ENCODE results near the gene GATA3. TPM values are rescaled to one million over a fixed set of nuclear protein-coding genes. Genes with fewer than 3 reads are reported as not detected.

Gene GATA3
- total and polyA plus RNA-seq, 2 experiments from 2014 or later: 2.4 to 15.4 TPM

GRCh38 chr10:8121201-8121890 is 66.9 kb downstream of the GATA3 start:
- H3K9me3 ChIP-seq (ENCODE audit: low read depth): no peaks in the 10 kb centered on the region
- H4K20me1 ChIP-seq (ENCODE audit: insufficient read depth, poor library complexity, severe bottlenecking): no peaks in the 10 kb centered on the region
- H3K27ac ChIP-seq: no peak overlapping the region
- H3K4me3 ChIP-seq: no peak overlapping the region
- H3K4me2 ChIP-seq: no peak overlapping the region
- H2AFZ ChIP-seq: no peak overlapping the region
- no peaks in the 10 kb centered on the region for H3K9me2 ChIP-seq (replicated peaks; ENCODE audit: insufficient read depth)
- H3K79me2 ChIP-seq: no peaks in the 10 kb centered on the region
- 79% methylated on average over 12 of the region's 12 CpGs for WGBS (ENCODE audit: low lambda C conversion rate, missing lambda C conversion rate)
- H3K4me1 ChIP-seq (ENCODE audit: insufficient read depth): no peaks in the 10 kb centered on the region
- TF ChIP-seq CTCF (IDR thresholded peaks at IDR 0.05; ENCODE audit: poor library complexity): no peak
- TF ChIP-seq EZH2phosphoT487 (IDR thresholded peaks at IDR 0.05; ENCODE audit: low read depth, severe bottlenecking, unreplicated experiment): no peak
- TF ChIP-seq EZH2 (IDR thresholded peaks at IDR 0.05; ENCODE audit: borderline replicate concordance): no peak
- no peak for DNase-seq (ENCODE audit: low spot score)
- no peaks in the 10 kb centered on the region for H3K27me3 ChIP-seq
- H3K36me3 ChIP-seq (replicated peaks; ENCODE audit: insufficient read depth, low read depth): no peaks in the 10 kb centered on the region

- no peak overlapping the region for H3K4me3 ChIP-seq
- H3K79me2 ChIP-seq: no peaks in the 10 kb centered on the region
- no peaks in the 10 kb centered on the region for H3K36me3 ChIP-seq (replicated peaks; ENCODE audit: insufficient read depth, low read depth)
- 75% methylated on average over 7 of the region's 7 CpGs for WGBS (ENCODE audit: low lambda C conversion rate, missing lambda C conversion rate)
- H3K27me3 ChIP-seq: no peaks in the 10 kb centered on the region
- no peak for DNase-seq (ENCODE audit: low spot score)
- no peaks in the 10 kb centered on the region for H4K20me1 ChIP-seq (ENCODE audit: insufficient read depth, poor library complexity, severe bottlenecking)
- no peaks in the 10 kb centered on the region for H3K9me3 ChIP-seq (ENCODE audit: low read depth)
- H3K4me1 ChIP-seq (ENCODE audit: insufficient read depth): no peaks in the 10 kb centered on the region
- no peak overlapping the region for H3K27ac ChIP-seq
- no peaks in the 10 kb centered on the region for H3K9me2 ChIP-seq (replicated peaks; ENCODE audit: insufficient read depth)
- no peak overlapping the region for H3K4me2 ChIP-seq
- TF ChIP-seq EZH2 (IDR thresholded peaks at IDR 0.05; ENCODE audit: borderline replicate concordance) (no peak), EZH2phosphoT487 (IDR thresholded peaks at IDR 0.05; ENCODE audit: low read depth, severe bottlenecking, unreplicated experiment) (no peak), CTCF (IDR thresholded peaks at IDR 0.05; ENCODE audit: poor library complexity) (no peak)
- no peak overlapping the region for H2AFZ ChIP-seq
Measured at GRCh38 chr10:8122611-8123369, 68.3 kb downstream of the GATA3 start.

GRCh38 chr10:8124436-8124835 is 69.9 kb downstream of the GATA3 start:
- H3K4me2 ChIP-seq: no peak overlapping the region
- no peaks in the 10 kb centered on the region for H4K20me1 ChIP-seq (ENCODE audit: insufficient read depth, poor library complexity, severe bottlenecking)
- TF ChIP-seq EZH2 (IDR thresholded peaks at IDR 0.05; ENCODE audit: borderline replicate concordance) (no peak), EZH2phosphoT487 (IDR thresholded peaks at IDR 0.05; ENCODE audit: low read depth, severe bottlenecking, unreplicated experiment) (no peak), CTCF (IDR thresholded peaks at IDR 0.05; ENCODE audit: poor library complexity) (no peak)
- H2AFZ ChIP-seq: no peak overlapping the region
- H3K9me3 ChIP-seq (ENCODE audit: low read depth): no peaks in the 10 kb centered on the region
- no peaks in the 10 kb centered on the region for H3K9me2 ChIP-seq (replicated peaks; ENCODE audit: insufficient read depth)
- H3K27me3 ChIP-seq: no peaks in the 10 kb centered on the region
- no peak overlapping the region for H3K4me3 ChIP-seq
- H3K79me2 ChIP-seq: no peaks in the 10 kb centered on the region
- no peak for DNase-seq (ENCODE audit: low spot score)
- WGBS (ENCODE audit: low lambda C conversion rate, missing lambda C conversion rate): 93% methylated on average over 2 of the region's 2 CpGs
- H3K36me3 ChIP-seq (replicated peaks; ENCODE audit: insufficient read depth, low read depth): no peaks in the 10 kb centered on the region
- H3K27ac ChIP-seq: no peak overlapping the region
- H3K4me1 ChIP-seq (ENCODE audit: insufficient read depth): no peaks in the 10 kb centered on the region

Other genes with a start within 250 kb of the GATA3 start
- 3.3 and 4.1 TPM in 2 replicates for gene TAF3, start 236.2 kb upstream of the GATA3 start, total RNA-seq
- 6.4 and 7.7 TPM in 2 replicates for gene TAF3, start 236.2 kb upstream of the GATA3 start, polyA plus RNA-seq

Measured in hepatocyte (in vitro differentiated cells).